H9 (cell line): Measurements from ENCODE around the gene MEF2C. TPM values are rescaled to one million over a fixed set of nuclear protein-coding genes. Genes with fewer than 3 reads are reported as not detected.

Experiments used
- DNase-seq: peaks from one replicate; pipeline ENCODE4 v3.0.0-alpha.2; 2017
- H2AFZ ChIP-seq: one replicate; pipeline ENCODE4 v1.6.1; 2013; ENCODE audit warnings: mild to moderate bottlenecking, low read length, control low read depth, moderate library complexity
- H2AK5ac ChIP-seq: 2 replicates; pipeline ENCODE4 v1.6.1; 2013; ENCODE audit warnings: low read length, control low read depth, mixed read lengths; ENCODE audit not compliant: insufficient read length
- H2BK120ac ChIP-seq: one replicate; pipeline ENCODE4 v1.6.1; 2013; ENCODE audit warnings: low read depth, mild to moderate bottlenecking, low read length, control low read depth, inconsistent platforms; ENCODE audit not compliant: poor library complexity, severe bottlenecking
- H2BK12ac ChIP-seq: 2 replicates; pipeline ENCODE4 v1.6.1; 2013; ENCODE audit warnings: low read length, control low read depth, mixed read lengths, low read depth; ENCODE audit not compliant: insufficient read length
- H2BK15ac ChIP-seq: 2 replicates; pipeline ENCODE4 v1.6.1; 2013; ENCODE audit warnings: low read depth, low read length, control low read depth
- H2BK20ac ChIP-seq: one replicate; pipeline ENCODE4 v1.6.1; 2013; ENCODE audit warnings: low read depth, mild to moderate bottlenecking, low read length, control low read depth, inconsistent platforms; ENCODE audit not compliant: poor library complexity, severe bottlenecking
- H2BK5ac ChIP-seq: 2 replicates; pipeline ENCODE4 v1.6.1; 2013; ENCODE audit warnings: low read length, control low read depth, mixed read lengths; ENCODE audit not compliant: insufficient read length
- H3K14ac ChIP-seq: 2 replicates; pipeline ENCODE4 v1.6.1; 2013; ENCODE audit warnings: low read length, control low read depth; ENCODE audit not compliant: insufficient read depth
- H3K18ac ChIP-seq: 2 replicates; pipeline ENCODE4 v1.6.1; 2013; ENCODE audit warnings: low read depth, mild to moderate bottlenecking, mixed read lengths, low read length, control low read depth; ENCODE audit not compliant: insufficient read length
- H3K23ac ChIP-seq: 2 replicates; pipeline ENCODE4 v1.6.1; 2013; ENCODE audit warnings: low read length, control low read depth, mixed read lengths, low read depth; ENCODE audit not compliant: insufficient read length
- H3K23me2 ChIP-seq: 2 replicates; pipeline ENCODE4 v1.6.1; 2013; ENCODE audit warnings: low read depth, mild to moderate bottlenecking, mixed read lengths, low read length, control low read depth; ENCODE audit not compliant: insufficient read length, poor library complexity, severe bottlenecking
- H3K27ac ChIP-seq: 2 replicates; pipeline ENCODE4 v1.5.1; 2013; ENCODE audit warnings: low read length, control low read depth, mixed read lengths, low read depth; ENCODE audit not compliant: insufficient read length
- H3K27me3 ChIP-seq: 2 replicates; pipeline ENCODE4 v1.6.1; 2013; ENCODE audit warnings: low read length, control low read depth, inconsistent platforms; ENCODE audit not compliant: insufficient read depth
- H3K4ac ChIP-seq: 2 replicates; pipeline ENCODE4 v1.6.1; 2013; ENCODE audit warnings: low read depth, mild to moderate bottlenecking, control low read depth, inconsistent platforms, low read length, moderate library complexity
- H3K4me1 ChIP-seq: 2 replicates; pipeline ENCODE4 v1.6.1; 2013; ENCODE audit warnings: low read length, control low read depth, inconsistent platforms; ENCODE audit not compliant: insufficient read depth
- H3K4me2 ChIP-seq: 2 replicates; pipeline ENCODE4 v1.6.1; 2013; ENCODE audit warnings: low read length, control low read depth, mixed read lengths; ENCODE audit not compliant: insufficient read length, insufficient read depth
- H3K56ac ChIP-seq: 2 replicates; pipeline ENCODE4 v1.6.1; 2013; ENCODE audit warnings: low read depth, mild to moderate bottlenecking, mixed read lengths, low read length, control low read depth; ENCODE audit not compliant: insufficient read length
- H3K79me1 ChIP-seq: 2 replicates; pipeline ENCODE4 v1.6.1; 2013; ENCODE audit warnings: low read depth, mild to moderate bottlenecking, moderate library complexity, low read length, control low read depth, inconsistent platforms; ENCODE audit not compliant: insufficient read depth, poor library complexity, severe bottlenecking
- H3K79me2 ChIP-seq: 2 replicates; pipeline ENCODE4 v1.6.1; 2013; ENCODE audit warnings: low read length, control low read depth, inconsistent platforms; ENCODE audit not compliant: insufficient read depth
- H3K9ac ChIP-seq: 2 replicates; pipeline ENCODE4 v1.6.1; 2013; ENCODE audit warnings: low read length, control low read depth, mixed read lengths; ENCODE audit not compliant: insufficient read length; ENCODE audit errors: extremely low read depth
- H3K9me3 ChIP-seq: one replicate; pipeline ENCODE4 v1.6.1; 2013; ENCODE audit warnings: low read depth, low read length, inconsistent platforms; ENCODE audit not compliant: control insufficient read depth
- H3T11ph ChIP-seq: one replicate; pipeline ENCODE4 v1.6.1; 2013; ENCODE audit warnings: mild to moderate bottlenecking, low read length, control low read depth, inconsistent platforms
- H4K20me1 ChIP-seq: one replicate; pipeline ENCODE4 v1.6.1; 2013; ENCODE audit not compliant: control insufficient read depth, insufficient read length, insufficient read depth
- H4K5ac ChIP-seq: 2 replicates; pipeline ENCODE4 v1.6.1; 2013; ENCODE audit warnings: low read depth, mild to moderate bottlenecking, mixed read lengths, low read length, control low read depth; ENCODE audit not compliant: insufficient read length
- H4K8ac ChIP-seq: replicated peaks from 2 replicates; pipeline ENCODE4 v1.6.1; 2013; ENCODE audit warnings: low read length, control low read depth, mixed read lengths, low read depth; ENCODE audit not compliant: insufficient read length
- H4K91ac ChIP-seq: 2 replicates; pipeline ENCODE4 v1.6.1; 2013; ENCODE audit warnings: low read depth, mild to moderate bottlenecking, moderate library complexity, mixed read lengths, low read length, control low read depth; ENCODE audit not compliant: insufficient read length
- H3K27ac Mint-ChIP-seq, 3 experiments: 2 replicates in 2 of 3; 3 replicates in 1 of 3; pipeline ENCODE4 v1.8.0; 2020 to 2021; ENCODE audit warnings: mixed read lengths in 3 of 3, mild to moderate bottlenecking in 1 of 3, moderate library complexity in 1 of 3
- H3K27me3 Mint-ChIP-seq: 2 replicates; pipeline ENCODE4 v1.8.0; 2021; ENCODE audit warnings: low read depth, mild to moderate bottlenecking, moderate library complexity, mixed read lengths
- H3K36me3 Mint-ChIP-seq, 3 experiments: 2 replicates in 2 of 3; 3 replicates in 1 of 3; pipeline ENCODE4 v1.8.0; 2020 to 2021; ENCODE audit warnings: low read depth in 3 of 3, mixed read lengths in 3 of 3; ENCODE audit not compliant: insufficient read depth in 1 of 3
- H3K4me1 Mint-ChIP-seq, 2 experiments: 2 replicates each; pipeline ENCODE4 v1.8.0; 2020; ENCODE audit warnings: mixed read lengths in 2 of 2
- H3K4me3 Mint-ChIP-seq, 2 experiments: 2 replicates in 1 of 2; 3 replicates in 1 of 2; pipeline ENCODE4 v1.8.0; 2020 to 2021; ENCODE audit warnings: mild to moderate bottlenecking in 2 of 2, mixed read lengths in 2 of 2, moderate library complexity in 1 of 2
- H3K9me3 Mint-ChIP-seq, 2 experiments: 2 replicates in 1 of 2; 3 replicates in 1 of 2; pipeline ENCODE4 v1.8.0; 2020; ENCODE audit warnings: mild to moderate bottlenecking in 2 of 2, mixed read lengths in 2 of 2, moderate library complexity in 1 of 2
- WGBS: extraction: QIAGEN DNeasy Blood & Tissue Kit; methylation state at CpG from one replicate; pipeline ENCODE4 v1.1.7; 2013; ENCODE audit warnings: missing lambda C conversion rate, low lambda C conversion rate, mixed read lengths; ENCODE audit not compliant: insufficient read length; ENCODE audit errors: extremely low coverage; 5-methylcytosine and 5-hydroxymethylcytosine counted together
- total RNA-seq: library from RNA; stranded (reverse); gene quantifications from 2 replicates; pipeline ENCODE4 v1.2.1, GENCODE V29; 2021
- TF ChIP-seq, protein P1 (sequence below): fragments of 200-600 bp; sonication (generic); conservative IDR thresholded peaks from 3 replicates; pipeline ENCODE4 v1.8.0; 2021; ENCODE audit warnings: antibody characterized with exemption, mild to moderate bottlenecking

Gene MEF2C
- total RNA-seq, 1 experiment from 2014 or later: 0.11 TPM

DNA sequence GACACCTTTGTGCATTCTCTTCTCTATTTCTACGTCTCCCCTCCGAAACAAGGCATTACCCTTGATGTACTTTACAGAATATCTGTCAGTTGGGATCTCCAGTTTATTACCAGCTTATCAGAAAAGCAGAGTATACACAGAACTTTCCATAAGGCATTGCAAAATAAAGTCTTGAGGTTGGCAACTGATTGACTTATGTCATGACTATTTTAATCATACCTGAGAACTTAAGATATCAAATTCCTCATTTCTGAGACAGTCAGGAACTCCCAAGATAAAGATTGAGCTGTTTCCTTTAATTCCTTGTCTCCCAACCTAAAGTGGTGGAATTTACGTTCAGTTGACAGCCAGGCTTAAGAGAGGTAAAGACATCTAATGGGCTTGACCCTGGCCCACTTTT lies 110.9 kb downstream of the MEF2C start:
- Histone ChIP-seq H3K4me1 (no peaks in the 10 kb centered on the region), H3T11ph (no peak overlapping the region), H3K27ac (no peak overlapping the region), H2BK12ac (no peak overlapping the region), H2AFZ (no peak overlapping the region), H4K91ac (no peak overlapping the region), H2BK20ac (no peak overlapping the region), H3K4me2 (no peak overlapping the region), H4K5ac (no peak overlapping the region), H3K79me2 (no peaks in the 10 kb centered on the region), H2AK5ac (no peak overlapping the region), H2BK5ac (no peak overlapping the region), H3K79me1 (no peaks in the 10 kb centered on the region), H3K9me3 (no peaks in the 10 kb centered on the region), H2BK15ac (no peak overlapping the region), H3K27me3 (no peaks in the 10 kb centered on the region), H3K14ac (no peak overlapping the region), H3K4ac (no peak overlapping the region), H2BK120ac (no peak overlapping the region), H3K23ac (no peak overlapping the region), H4K20me1 (no peaks in the 10 kb centered on the region), H3K9ac (no peak overlapping the region), H3K56ac (no peak overlapping the region), H3K18ac (no peak overlapping the region), H4K8ac (no peak overlapping the region), H3K23me2 (no peaks in the 10 kb centered on the region)
- Mint-ChIP-seq H3K27ac (no peak overlapping the region), H3K4me3 (no peak overlapping the region), H3K9me3 (no peaks in the 10 kb centered on the region), H3K4me1 (no peaks in the 10 kb centered on the region), H3K27me3 (no peaks in the 10 kb centered on the region), H3K36me3 (no peaks in the 10 kb centered on the region)
- no peak for DNase-seq
- TF ChIP-seq, protein P1, sequence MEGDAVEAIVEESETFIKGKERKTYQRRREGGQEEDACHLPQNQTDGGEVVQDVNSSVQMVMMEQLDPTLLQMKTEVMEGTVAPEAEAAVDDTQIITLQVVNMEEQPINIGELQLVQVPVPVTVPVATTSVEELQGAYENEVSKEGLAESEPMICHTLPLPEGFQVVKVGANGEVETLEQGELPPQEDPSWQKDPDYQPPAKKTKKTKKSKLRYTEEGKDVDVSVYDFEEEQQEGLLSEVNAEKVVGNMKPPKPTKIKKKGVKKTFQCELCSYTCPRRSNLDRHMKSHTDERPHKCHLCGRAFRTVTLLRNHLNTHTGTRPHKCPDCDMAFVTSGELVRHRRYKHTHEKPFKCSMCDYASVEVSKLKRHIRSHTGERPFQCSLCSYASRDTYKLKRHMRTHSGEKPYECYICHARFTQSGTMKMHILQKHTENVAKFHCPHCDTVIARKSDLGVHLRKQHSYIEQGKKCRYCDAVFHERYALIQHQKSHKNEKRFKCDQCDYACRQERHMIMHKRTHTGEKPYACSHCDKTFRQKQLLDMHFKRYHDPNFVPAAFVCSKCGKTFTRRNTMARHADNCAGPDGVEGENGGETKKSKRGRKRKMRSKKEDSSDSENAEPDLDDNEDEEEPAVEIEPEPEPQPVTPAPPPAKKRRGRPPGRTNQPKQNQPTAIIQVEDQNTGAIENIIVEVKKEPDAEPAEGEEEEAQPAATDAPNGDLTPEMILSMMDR: no peak
- no CpG with 5 or more reads among the region's 3 CpGs for whole genome bisulfite sequencing
